Umbilical cord (tissue), 2 donors: ENCODE measurements around the gene NEU3. TPM values are rescaled to one million over a fixed set of nuclear protein-coding genes. Genes with fewer than 3 reads are reported as not detected.

Experiments
- DNase-seq: peaks from one replicate; pipeline ENCODE4 v3.0.0-alpha.2; 2015; ENCODE audit warnings: low spot score
- total RNA-seq: library from RNA; depleted of rRNA; stranded (reverse); fragments of >200 nt; gene quantifications from one replicate; pipeline ENCODE4 v1.2.3, GENCODE V29; 2014; ENCODE audit warnings: low replicate concordance; ENCODE audit not compliant: insufficient read depth

Gene NEU3
- total RNA-seq, 1 donor from 2014 or later: 5.1 TPM

- DNase-seq: no peak
Measured at GRCh38 chr11:75063741-75064314, 75.1 kb downstream of the NEU3 start.

- DNase-seq: no peak
Measured at GRCh38 chr11:75066061-75066460, 77.3 kb downstream of the NEU3 start.

Other genes starting within 250 kb of the NEU3 start
- 31.8 TPM for gene RNF169, start 240.1 kb upstream of the NEU3 start, total RNA-seq
- 4.6 TPM for gene XRRA1, start 39.8 kb upstream of the NEU3 start, total RNA-seq
- gene SPCS2, start 39.7 kb upstream of the NEU3 start, total RNA-seq: 15.9 TPM
- 10.1 TPM for gene OR2AT4, start 107.9 kb downstream of the NEU3 start, total RNA-seq
- 45.3 TPM for gene SLCO2B1, start 162.2 kb downstream of the NEU3 start, total RNA-seq